ENCODE measurements around the gene LPP. TPM values are rescaled to one million over a fixed set of nuclear protein-coding genes. Genes with fewer than 3 reads are reported as not detected.
A peak's percentile ranks its signal among the peaks of the same experiment; 100 is the strongest.

LPP gene
- total RNA-seq, 3 donors from 2014 or later = 262 to 816 (median 325) TPM

DNA sequence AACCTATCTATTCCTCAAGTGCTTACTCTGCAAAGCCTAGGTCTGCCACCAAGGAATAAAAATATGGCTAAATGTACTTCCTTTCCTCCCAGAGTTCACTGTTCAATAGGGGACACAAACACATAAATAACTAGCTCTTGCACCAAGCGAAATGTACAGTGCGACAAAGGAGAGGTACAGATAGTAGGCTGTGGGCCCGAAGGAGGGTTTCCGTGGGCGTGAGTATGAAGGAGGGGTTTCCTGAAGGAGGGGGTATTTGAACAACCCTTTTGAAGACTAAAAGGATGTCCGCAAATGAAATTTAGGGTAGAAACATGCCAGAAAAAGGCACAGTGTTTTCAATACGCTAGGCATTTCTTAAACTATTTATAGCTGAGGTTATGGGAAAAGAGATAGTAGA, 207.9 kb downstream of the LPP start:
- TF ChIP-seq, protein P1, sequence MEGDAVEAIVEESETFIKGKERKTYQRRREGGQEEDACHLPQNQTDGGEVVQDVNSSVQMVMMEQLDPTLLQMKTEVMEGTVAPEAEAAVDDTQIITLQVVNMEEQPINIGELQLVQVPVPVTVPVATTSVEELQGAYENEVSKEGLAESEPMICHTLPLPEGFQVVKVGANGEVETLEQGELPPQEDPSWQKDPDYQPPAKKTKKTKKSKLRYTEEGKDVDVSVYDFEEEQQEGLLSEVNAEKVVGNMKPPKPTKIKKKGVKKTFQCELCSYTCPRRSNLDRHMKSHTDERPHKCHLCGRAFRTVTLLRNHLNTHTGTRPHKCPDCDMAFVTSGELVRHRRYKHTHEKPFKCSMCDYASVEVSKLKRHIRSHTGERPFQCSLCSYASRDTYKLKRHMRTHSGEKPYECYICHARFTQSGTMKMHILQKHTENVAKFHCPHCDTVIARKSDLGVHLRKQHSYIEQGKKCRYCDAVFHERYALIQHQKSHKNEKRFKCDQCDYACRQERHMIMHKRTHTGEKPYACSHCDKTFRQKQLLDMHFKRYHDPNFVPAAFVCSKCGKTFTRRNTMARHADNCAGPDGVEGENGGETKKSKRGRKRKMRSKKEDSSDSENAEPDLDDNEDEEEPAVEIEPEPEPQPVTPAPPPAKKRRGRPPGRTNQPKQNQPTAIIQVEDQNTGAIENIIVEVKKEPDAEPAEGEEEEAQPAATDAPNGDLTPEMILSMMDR (IDR thresholded peaks at IDR 0.05) = no peak
- H3K9me3 ChIP-seq = no peaks in the 10 kb centered on the region
- no peak overlapping the region for H3K4me3 ChIP-seq
- intact Hi-C loops (cut with DNase I, micrococcal nuclease) = no loop called here
- H3K36me3 ChIP-seq (ENCODE audit: low read depth) = no peaks in the 10 kb centered on the region
- DNase-seq = no peak
- no peaks in the 10 kb centered on the region for H3K4me1 ChIP-seq (ENCODE audit: low read depth)
- no peak for ATAC-seq

DNA sequence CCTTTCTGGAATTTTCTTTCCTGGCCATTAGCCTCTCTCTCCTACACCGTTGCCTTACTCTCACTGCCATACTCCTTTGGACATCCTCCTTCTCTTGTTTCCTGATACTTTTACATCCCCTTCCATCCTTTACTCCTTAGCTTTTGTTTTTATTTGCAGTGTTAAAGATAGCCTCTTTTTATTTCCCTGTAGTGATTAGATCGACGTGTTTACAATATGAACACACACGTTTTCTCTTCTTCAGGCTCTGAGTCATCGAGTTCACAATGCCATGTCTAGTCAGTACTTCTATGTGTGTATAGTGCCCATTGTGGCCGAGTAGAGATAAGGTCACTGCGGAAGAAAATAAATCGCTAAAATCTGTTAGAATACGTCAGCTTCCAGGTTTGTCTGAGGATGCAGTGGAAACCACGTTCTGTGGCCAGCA, 208.5 kb downstream of the LPP start:
- DNase-seq (no peak), ATAC-seq (peak; percentile 88)
- no peaks in the 10 kb centered on the region for H3K9me3 ChIP-seq
- no peaks in the 10 kb centered on the region for H3K4me1 ChIP-seq (ENCODE audit: low read depth)
- no peak overlapping the region for H3K4me3 ChIP-seq
- TF ChIP-seq, protein P1 (IDR thresholded peaks at IDR 0.05) = no peak
- no peaks in the 10 kb centered on the region for H3K36me3 ChIP-seq (ENCODE audit: low read depth)
- intact Hi-C loops (cut with DNase I, micrococcal nuclease) = no loop called here

- TF ChIP-seq, protein P1 (IDR thresholded peaks at IDR 0.05) = no peak
- Histone ChIP-seq H3K36me3 (ENCODE audit: low read depth) (no peaks in the 10 kb centered on the region), H3K4me1 (ENCODE audit: low read depth) (no peaks in the 10 kb centered on the region)
Observed at GRCh38 chr3:188365184-188365583, 211.2 kb downstream of the LPP start.

DNA sequence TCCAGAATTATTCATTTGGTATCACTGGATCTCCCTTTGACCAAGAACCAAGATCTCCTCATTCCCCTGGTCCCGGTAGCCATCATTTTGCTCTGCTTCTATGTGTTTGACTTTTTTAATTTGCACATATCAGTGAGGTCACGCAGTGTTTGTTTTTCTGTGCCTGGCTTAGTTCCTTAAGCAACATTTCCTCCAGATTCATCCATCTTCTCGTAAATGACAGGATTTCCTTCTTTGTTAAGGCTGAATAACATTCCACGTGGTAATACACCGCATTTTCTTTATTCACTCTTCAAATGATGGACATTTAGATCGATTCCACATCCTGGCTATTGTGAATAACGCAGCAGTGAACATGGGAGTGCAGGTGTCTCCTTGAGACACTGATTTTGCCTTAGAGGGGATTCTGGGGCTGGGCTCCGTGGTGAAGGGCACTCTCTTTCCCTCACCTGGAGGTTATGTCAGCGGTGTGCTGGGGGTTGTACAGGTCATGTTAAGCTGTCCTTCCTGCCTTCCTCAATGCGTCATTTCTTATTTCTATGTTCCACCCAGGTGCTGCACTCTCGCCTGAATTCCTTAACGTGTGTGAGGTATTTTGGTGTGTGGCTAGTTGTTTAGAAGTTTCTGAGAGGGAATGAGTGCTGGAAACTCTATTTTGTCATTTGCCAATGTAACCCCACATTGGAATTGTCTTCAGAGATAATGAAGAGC, 212.2 kb downstream of the LPP start:
- intact Hi-C loops (cut with DNase I, micrococcal nuclease) = no loop called here
- Histone ChIP-seq H3K4me3 (no peak overlapping the region), H3K4me1 (ENCODE audit: low read depth) (no peaks in the 10 kb centered on the region), H3K36me3 (ENCODE audit: low read depth) (no peaks in the 10 kb centered on the region), H3K9me3 (no peaks in the 10 kb centered on the region)
- DNase-seq (no peak), ATAC-seq (peak; percentile 9)
- TF ChIP-seq, protein P1 (IDR thresholded peaks at IDR 0.05) = no peak

More at GRCh38 chr3:188365184-188365583, 211.2 kb downstream of the LPP start:
- H3K4me3 ChIP-seq = no peak overlapping the region
- no peak for DNase-seq
- H3K9me3 ChIP-seq = no peaks in the 10 kb centered on the region
- intact Hi-C loops (cut with DNase I, micrococcal nuclease) = no loop called here
- ATAC-seq = no peak

DNA sequence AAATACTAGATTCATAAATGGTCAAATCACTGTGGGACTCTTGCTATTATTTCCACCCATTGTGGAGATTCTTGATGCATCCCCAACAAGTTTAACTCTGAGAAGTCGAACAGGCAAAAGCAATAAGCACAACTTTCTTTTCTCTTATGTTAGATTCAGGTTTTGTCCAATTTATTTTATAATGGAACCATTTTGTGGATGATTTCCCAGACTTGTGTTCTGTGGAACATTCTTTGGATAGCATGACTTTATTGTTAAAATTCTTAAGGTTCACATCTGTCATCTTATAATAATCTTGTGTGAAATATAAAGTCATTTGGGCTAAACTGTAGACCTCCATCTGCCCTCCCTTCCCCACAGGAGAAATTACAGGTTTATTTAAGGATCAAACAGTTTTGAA, 213.7 kb downstream of the LPP start:
- DNase-seq (no peak), ATAC-seq (no peak)
- Histone ChIP-seq H3K4me3 (no peak overlapping the region), H3K36me3 (ENCODE audit: low read depth) (no peaks in the 10 kb centered on the region), H3K4me1 (ENCODE audit: low read depth) (no peaks in the 10 kb centered on the region), H3K9me3 (no peaks in the 10 kb centered on the region)
- intact Hi-C loops (cut with DNase I, micrococcal nuclease) = no loop called here
- TF ChIP-seq, protein P1 (IDR thresholded peaks at IDR 0.05) = no peak
